NK-92 (cell line): Measurements from ENCODE around the gene METRN.
"Not testable (repeated sequence)": the region's sequence is repeated elsewhere in the genome, so short reads cannot be mapped to it uniquely, and the experiment has no call there.

Source experiments
- DNase-seq: peaks from one replicate; lab custom pipeline; 2025; ENCODE audit not compliant: unreplicated experiment; lab: John Stamatoyannopoulos, UW

The METRN gene

DNA sequence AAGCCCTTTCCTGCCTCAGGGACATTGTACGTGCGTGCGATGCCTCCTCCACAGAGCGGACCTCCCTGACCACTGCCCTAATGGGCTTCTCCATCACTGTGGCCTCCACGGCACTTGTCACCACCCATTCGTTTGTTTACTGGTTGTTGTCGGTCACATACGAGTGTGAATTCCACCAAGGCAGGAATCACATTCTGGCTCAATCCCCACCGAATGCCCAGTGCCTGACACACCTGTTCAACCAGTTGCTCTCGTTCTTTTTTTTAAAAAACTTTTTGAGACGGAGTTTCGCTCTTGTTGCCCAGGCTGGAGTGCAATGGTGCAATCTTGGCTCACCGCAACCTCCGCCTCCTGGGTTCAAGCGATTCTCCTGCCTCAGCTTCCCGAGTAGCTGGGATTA lies 23.7 kb upstream of the METRN start:
- DNase-seq: not testable (repeated sequence)

DNA sequence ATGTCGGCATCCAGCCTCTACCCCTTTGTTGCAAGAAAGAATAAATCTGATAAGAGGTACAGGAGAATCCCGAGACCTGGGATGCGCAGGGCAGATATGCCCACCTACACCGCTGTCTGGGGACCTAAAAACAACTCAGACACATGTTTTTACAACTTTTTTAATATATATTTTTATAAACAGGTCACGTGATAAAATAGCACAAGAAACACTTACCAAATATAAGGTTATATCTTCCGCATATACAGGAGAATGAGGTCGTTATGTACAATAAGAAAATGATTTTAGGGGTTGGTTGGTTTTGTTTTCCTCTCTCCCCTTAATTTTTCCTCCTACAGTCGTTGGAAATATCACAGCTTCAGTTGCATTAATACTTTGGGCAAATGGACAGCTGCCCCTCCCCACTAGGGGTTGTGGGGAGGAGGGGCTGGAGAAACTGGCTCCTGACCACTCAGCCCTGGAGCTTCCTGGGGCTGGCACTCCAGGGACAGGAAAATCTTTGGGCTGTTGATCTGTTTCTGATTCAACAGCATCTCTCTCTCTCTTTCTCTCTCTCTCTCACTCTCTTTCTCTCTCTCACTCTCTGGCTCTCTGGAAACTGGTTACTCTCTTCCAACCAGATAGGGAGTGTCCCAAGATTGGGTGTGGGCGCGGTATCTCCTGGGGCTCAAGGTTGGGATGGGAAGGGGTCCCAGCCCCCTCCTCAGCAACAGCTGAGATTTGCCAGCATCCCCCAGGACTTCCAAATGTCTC lies 22.4 kb upstream of the METRN start:
- no peak for DNase-seq

DNA sequence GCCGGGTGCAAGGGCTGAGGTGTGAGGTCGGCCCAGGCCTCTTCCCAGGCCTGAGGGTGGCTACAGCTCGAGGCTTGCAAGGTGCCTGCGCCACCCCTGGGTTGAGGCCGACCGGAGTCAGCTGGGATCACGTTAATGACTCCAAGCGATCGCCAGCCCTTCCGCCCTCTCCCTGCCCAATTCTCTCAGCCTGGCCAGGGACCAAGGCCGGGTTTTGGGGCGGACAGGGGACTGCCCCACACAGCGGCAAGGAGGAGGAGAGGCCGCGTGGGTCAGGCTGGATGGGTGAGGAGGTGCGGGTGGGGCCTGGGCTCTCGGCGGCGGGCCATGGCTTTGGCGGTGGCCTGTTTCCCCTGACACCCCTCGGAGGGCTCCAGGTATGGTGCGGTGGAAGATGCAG lies 21.6 kb upstream of the METRN start:
- no peak for DNase-seq

DNA sequence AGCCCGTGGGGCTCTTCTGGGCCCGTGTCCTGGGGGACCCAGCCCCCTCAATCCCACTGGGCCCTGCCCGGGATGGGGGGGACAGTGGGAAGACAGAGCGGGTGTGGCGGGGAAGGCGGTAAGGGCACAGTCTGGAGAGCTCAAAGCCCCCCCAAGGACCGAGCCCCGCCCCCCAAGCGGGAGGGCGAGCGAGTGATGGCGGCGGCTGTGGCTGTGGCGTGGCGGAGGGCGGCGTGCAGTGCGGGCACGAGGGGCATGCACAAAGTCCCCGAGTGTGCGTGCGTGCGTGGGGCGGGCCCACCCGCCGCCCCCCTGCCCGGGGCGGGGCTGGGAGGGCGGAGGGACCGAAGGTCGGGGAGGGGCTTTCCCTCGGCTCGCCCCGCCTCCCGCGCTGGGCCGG lies 21.2 kb upstream of the METRN start:
- DNase-seq: no peak

DNA sequence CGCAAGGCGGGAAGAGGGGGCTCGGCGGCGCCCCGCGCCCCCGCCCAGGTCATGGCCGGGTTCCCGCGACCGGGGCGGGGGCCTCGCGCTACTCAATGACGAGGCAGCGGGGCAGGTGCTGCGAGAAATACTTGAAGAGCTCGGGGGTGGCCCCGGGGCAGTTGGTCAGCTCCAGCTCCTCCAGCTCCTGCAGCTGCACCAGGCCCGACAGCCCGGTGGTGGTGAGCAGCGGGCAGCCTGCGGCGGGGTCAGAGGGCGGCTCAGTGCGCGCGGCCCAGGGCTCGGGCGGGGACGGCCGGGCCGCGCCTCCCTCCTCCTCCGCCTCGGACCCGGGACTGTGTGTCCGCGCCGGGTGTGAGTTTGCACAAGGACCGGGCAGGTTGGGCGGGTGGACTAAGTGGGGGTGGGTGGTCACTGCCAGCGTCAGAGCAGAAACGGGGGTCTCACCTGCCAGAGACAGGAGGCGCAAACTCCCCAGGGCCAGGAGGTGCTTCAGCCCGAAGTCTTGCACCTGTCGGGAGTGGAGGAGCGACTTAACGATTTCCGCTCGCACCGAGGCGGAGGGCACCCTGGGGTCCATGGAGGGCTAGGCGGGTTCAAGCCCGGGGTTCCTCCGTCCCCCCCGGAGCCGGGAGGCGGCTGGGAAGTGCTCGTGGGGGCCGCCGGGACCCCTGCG lies 20.6 kb upstream of the METRN start:
- DNase-seq: no peak

DNA sequence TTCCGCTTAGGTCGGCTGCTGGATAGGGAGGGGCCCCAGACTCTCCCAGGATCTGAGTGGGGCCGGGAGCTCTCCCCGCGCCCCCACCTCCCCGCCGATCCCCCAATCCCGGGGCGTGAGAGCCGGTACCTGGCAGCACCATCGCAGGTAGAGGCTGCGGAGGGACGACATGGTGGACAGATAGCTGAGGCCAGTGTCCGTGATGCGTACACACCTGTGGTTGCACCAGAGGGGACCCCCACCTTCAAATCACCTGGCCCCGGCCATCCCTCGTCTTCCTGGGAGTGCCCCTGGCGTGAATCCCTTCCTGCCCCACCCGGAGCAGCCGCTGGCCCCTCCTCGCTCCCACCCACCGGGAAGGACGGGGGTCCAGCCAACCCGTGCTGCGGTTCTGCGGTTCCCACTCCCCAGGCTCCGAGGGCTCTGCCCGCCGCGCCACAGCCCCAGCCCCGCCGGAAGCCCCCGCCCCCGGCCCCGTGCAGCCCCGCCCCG lies 20.0 kb upstream of the METRN start:
- DNase-seq: no peak

DNA sequence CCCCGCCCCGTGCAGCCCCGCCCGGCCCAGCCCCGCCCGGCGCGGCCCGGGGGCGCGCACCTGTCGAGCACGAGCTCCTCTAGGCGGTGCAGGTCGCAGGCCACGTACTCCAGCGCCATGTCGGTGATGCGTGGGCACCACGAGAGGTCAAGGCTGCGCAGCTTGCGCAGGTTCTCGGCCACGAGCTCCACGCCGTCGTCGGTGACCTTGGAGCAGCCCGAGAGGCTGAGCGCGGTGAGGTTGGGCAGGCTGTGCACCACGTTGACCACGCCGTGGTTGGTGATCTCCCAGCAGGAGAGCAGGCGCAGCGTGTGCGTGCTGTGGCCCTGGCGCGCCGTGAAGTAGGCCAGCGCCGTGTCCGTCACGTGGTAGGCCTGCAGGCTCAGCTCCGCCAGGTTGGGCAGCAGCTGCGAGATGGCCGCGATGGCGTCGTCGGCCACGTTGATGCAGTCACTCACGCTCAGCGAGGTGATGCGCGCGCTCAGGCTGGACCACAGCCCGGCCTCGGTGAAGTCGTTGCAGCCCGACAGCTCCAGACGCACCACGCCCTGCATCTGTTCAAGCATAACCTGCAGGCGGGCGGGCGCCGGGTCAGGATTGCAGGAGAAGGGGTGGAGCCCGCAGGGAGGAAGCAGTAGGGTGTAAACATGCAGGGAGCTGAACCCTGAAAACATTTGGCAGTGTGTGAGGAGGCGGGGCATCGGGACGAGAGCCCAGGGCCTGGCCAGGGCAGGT lies 19.4 kb upstream of the METRN start:
- no peak for DNase-seq

DNA sequence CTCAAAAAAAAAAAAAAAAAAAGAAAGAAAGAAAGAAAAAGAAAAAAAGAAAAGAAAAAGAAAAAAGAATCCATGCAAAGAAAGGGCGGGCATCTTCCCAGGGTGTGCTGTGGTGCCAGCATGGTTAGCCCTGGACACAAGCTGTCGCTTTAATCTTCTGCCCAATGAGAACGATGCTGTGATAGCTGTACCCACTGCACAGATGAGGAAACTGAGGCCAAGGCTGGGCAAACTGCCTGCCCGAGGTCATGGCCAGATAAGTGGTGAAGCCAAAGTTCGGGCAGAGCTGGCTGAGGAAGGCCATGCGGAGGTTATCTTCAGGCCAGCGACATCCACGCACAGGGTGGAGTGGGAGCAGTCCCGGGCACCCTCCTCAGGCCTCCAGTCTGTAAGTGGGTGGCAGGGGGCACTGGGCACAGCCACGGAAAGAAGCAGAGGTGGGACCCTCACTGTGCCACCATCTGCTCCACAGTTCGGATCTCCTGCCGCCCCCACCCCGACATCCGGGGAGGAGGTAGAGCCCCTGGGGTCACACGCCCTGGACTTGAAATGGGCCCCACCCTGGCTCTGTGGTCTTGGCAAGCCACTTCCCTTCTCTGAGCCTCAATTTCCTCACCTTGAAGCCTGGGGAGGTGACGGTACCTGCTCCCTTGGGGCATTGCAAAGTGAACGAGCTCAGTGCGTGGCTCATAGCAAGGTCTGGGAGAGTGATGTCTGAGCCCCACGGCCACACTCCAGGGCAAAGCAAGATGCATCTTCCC lies 15.8 kb upstream of the METRN start:
- DNase-seq: no peak

DNA sequence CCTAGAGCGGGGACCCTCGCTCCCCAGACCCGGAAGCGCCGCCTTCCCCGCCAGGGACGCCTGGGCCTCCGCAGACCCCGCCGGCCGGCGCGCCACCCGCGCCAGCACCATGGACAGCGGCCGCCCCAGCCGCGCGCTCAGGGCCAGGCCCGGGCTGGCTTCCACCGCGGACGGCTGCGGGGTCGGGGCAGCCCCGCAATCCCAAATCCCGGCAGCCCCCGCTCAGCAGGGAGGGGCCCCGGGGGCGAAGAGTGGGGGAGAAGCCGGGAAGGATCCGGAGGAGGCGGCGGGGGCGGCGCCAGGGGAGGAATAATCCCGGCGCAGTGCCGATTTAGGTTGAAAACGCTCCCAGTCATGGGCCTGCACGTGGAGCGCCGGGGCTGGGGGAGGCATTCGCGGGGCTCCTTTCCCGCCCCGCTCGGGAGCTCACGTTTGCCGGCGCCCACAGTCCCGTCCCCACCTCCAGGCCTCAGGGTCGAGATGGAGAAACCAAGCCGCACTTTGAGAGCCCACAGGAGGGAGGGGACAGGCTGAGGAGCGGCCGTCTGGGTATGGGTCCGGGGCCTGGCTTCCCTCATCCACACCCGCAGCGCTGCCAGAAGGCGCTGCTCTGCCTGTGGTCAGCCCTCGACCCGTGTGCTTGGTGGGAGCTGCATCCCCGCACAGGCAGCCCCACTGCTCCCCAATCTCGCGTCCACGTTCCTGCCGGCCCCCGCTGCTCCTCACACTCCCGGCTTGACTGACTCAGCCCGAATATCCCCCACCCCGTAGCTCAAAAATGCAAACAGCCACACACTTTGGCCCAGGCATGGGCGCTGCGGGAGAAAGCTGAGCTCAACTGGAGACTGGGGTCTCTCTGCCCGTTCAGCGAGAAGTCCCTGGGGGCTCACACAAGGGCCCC lies 14.0 kb upstream of the METRN start:
- no peak for DNase-seq

DNA sequence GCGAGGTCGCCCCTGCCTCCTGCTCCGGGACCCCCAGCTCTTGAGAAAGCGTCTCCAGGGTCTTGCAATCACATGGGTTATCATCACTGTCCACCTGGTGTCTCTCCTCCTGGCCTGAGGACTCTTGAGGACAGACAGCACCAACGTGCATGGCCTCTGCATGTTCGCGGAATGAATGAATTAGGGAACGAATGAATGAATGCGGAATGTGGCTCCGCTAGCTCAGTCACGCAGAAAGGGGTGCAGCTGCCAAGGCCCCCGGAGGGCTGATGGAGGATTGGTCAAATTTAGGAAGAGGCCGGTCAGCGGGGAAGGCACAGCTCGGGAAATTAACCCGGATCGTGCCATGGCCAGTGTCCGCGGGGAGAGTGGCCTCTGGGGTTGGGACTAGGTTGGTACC lies 12.6 kb upstream of the METRN start:
- DNase-seq: no peak

DNA sequence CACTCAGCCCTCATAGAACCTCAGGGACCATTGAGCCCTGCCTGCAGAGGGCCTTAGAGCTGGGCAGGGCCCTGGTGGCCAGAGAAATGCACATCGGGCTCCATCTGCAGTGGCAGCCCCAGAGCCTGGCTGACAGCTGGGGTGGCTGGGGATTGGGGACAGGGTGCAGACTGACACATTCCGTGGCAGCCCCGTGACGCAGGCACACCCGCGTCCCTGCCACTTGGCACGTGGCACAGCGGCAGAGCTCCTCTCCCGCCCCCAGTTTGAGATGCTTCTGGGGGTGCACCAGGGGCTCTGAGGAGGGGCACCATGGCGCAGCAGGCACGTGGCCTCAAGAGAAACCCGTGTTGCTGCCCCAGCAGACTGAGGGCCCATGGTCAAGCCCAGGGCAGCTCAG lies 11.5 kb upstream of the METRN start:
- no peak for DNase-seq

DNA sequence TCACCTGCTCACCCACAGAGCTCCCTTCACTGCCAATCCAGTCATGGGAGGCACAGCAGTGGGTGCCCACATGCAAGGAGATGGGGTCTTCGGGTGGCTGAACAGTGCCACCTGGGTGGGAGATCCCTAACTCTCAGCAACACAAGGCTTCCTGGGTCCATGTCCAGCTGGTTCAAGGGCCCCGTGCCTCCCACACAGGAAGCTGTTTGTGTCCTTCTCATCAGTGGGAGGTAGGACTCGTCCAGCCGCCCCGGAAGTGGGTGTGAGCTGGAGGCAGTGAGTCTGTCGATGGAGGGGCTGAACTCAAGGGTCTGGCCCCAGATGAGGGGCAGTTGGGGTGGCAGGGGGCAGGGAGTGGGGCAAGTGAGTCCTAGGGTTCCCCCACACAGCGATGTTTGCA lies 10.9 kb upstream of the METRN start:
- DNase-seq: no peak

DNA sequence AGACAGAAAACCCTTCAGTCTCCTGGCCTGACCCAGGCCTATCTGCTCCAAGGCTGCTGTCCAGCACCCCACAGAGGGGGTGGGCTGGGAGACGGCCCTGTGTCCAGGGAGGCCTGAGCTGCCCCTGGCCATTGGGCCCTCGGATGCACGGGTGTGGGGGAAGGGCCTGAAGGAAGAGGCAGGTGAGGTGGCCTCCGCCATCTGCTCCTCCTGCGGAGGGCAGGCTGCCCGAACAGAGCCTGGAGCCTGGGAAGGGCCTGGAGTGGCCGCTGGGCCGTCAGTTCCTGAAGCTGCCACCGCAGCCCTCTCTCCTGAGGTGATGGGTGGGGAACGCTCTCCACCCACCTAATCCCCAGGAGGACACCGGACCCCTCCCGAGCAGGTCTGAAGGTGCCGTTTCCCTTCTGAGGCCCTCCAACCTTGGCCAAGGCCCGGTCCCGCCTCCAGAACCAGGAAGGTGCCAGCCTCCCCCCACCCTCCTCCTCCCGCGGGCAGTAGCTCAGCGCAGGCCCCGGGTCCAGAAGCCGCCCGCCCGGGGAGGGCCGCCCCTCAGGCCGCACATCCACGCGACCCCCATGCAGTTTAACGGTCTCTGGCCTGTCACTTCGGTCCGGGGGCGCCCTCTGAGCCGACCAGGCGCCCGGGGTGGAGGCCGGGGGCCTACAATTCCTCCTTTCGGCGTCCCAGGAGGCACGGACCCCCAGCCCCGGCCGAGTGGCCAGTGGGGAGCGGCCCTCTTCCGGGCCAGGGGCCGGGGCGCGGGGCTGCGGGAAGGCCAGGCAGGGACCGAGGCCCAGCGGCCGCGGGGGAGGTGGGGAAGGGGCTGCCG lies 10.2 kb upstream of the METRN start:
- no peak for DNase-seq

DNA sequence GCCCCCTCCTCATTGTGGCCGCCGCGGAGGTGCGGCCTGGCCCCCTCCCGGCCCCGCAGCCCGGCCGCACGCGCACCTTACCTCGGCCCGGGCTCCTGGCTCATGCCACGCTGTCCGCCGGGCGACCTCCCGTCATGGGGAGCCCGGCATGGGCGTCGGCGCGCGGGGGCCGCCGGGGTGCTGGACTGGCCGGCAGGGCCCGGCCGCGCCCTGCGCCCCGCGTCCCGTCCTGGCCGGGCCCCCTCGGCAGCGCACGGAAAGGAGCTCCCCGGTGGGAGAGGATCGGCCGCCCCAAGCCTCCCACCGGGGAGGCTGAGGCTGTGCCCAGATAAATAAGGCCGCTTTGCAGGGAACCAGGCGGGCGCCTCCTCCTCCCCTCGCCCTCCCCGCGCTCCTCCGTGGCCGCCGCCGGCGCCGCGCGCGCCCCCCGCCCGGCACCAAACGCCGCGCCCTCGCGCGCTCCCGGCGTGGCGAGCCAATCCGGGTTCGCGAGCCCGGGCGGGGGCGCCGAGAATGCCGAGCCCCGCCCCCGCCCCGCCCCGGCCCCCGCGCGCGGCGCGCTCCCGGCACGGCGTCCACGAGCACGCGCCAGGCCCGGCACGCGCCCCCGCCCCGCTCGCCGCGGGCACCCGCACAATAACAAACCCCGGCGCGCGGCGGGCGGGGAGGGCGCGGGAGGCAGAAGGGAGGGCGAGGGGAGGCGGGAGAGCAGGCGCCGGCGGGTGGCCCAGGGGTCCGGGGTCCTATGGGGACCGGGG lies 9.3 kb upstream of the METRN start, which contains the start of gene FBXL16:
Gene FBXL16 (minus strand): TSS at position 371 of the 758 bp plus-strand sequence. CDS start 8,396 bp downstream, outside the sequence.
- no peak for DNase-seq

DNA sequence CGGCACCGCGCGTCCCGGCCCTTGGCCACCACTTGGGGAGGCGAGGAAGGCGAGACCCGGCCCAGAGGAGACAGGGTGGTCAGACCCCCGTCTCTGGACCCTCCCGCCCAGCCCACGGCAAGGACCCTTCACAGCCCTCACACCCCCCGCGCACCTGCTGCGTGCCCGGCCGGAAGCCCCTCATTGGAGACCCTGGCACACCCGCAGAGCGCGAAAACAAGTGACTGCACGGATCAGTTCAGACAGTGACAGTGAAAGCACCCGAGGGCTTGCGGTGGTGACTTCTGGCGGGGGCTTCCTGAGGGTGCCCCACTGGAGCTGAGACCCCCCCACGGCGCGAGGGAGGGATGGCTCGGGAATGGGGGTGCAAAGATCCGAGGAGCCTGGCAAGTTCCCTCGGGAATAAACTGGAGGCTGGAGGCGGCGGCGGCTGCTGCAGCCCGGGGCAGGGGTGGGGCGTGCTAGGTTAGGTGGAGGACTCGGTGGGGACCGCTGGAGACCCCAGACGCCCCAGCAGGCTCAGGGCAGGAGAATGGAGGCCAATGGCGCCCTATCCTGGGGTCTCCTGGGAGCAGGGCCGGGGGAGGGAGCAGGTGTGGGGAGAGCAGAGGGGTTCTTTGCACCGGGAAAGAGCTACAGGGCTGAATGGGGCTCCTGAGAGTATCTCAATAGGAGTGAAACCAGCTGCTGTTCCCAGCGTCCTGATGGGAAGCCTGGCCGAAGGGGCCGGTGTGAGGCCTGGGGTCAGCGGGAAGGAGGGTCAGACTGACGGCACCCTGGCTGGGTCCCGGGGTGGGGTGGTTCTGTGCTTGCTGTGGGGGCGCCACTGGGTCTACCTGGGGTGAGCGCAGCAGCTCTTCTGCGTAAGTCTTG lies 8.5 kb upstream of the METRN start:
- DNase-seq: no peak

DNA sequence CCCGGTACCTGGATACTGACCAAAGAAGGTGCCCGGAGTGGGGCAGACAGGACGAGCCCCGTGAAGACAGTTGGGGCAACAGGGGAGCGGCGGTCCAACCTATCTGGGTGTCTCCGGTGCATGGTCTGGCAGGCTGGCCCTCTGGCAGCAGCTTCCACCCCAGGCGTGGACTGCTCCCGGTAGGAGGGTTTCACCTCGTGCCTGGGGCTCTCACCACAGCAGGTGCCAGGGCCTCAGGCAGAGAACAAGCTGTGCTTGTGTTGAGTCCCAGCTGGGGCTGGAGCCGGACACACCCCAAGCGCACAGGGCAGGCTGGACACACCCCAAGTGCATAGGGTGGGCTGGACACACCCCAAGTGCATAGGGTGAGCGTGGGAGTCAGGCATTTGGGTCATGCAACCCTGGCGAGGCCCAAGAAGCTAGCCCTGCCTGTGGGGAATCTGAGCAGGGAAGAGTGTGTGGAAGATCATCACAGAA lies 7.8 kb upstream of the METRN start:
- DNase-seq: no peak

DNA sequence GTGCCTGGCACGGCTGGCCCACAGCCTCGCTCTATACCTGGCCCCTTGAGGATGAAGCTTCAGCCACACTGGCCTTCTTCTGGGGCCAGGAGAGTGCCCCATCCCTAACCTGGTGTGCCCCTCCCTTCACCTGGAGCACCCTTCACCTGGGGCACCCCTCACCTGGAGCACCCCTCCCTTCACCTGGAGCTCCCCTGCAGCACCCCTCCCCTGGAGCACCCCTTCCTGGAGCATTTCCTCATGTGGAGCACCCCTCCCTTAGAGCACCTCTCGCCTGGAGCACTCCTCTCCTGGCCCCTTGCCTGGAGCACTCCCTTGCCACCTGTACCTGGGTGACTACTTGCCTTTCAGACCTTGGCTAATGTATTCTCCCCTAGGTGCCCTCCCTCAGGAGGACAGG lies 6.9 kb upstream of the METRN start:
- no peak for DNase-seq
